Measurements from ENCODE around the gene LEMD2.

- TF ChIP-seq GATA3 (IDR thresholded peaks at IDR 0.05; ENCODE audit: low read depth, low read length) = no peak
- no peak for TF ChIP-seq GATA2 (IDR thresholded peaks at IDR 0.05; ENCODE audit: low read depth, low read length)
Observed at GRCh38 chr6:33759887-33760629, 28.9 kb downstream of the LEMD2 start.

Data from SH-SY5Y (cell line).